Fibroblast of the aortic adventitia (primary cell): ENCODE data around the gene FKBP1A. TPM values are rescaled to one million over a fixed set of nuclear protein-coding genes. Genes with fewer than 3 reads are reported as not detected.

Source experiments
- DNase-seq: peaks from one replicate; pipeline ENCODE4 v3.0.0-alpha.2; 2010; ENCODE audit warnings: low read depth
- H3K4me3 ChIP-seq: 2 replicates; pipeline ENCODE4 v1.5.1; 2011; ENCODE audit warnings: low read depth, mild to moderate bottlenecking, control low read depth, low read length, moderate library complexity
- total RNA-seq: library from RNA; depleted of rRNA; stranded (reverse); fragments of >200 nt; gene quantifications from 2 replicates; pipeline ENCODE4 v1.2.3, GENCODE V29; 2012; ENCODE audit warnings: low replicate concordance
- TF ChIP-seq, protein P1 (sequence below): IDR thresholded peaks from 2 replicates; pipeline ENCODE4 v1.5.1; 2011; ENCODE audit warnings: mild to moderate bottlenecking, low read length, control low read depth, inconsistent platforms; ENCODE audit not compliant: insufficient read depth

The FKBP1A gene
- total RNA-seq, 1 donor = 200 TPM

DNA sequence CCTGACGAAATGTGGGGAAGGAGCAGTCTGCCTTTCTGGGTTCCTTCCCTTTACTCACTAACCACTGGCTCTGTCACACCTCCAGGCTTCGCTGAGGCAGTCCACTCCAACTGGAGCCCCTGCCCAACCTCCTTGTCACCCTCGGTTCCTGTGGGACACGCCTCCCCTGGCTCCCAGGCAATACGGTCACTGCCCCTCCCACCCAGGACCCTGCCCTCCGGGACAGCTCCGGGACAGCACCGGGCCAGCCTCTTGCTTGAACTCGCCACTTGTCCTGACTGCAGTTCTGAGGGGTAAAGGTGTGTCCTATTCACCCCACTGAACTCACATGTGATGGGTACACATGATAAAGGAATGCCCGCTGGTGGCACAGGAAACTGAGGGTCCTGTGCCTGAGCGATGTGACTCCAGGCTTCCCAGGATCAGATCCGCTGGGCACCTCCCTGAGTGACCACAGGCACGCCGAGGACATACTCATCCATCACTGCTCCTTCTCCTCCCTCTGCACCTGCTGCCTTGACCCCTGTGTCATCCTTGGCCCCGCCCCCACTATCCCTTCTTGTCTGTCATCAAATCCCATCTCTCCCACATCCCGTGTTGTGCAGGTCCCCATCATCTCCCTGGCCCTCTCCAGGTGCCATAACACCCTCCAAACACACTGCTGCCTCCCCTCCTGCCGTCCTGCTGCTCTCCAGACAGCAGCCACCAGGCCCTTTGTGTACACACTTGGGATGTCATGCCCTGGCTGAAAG is 71.8 kb downstream of the FKBP1A start:
- H3K4me3 ChIP-seq = no peak overlapping the region
- DNase-seq = no peak
- TF ChIP-seq, protein P1, sequence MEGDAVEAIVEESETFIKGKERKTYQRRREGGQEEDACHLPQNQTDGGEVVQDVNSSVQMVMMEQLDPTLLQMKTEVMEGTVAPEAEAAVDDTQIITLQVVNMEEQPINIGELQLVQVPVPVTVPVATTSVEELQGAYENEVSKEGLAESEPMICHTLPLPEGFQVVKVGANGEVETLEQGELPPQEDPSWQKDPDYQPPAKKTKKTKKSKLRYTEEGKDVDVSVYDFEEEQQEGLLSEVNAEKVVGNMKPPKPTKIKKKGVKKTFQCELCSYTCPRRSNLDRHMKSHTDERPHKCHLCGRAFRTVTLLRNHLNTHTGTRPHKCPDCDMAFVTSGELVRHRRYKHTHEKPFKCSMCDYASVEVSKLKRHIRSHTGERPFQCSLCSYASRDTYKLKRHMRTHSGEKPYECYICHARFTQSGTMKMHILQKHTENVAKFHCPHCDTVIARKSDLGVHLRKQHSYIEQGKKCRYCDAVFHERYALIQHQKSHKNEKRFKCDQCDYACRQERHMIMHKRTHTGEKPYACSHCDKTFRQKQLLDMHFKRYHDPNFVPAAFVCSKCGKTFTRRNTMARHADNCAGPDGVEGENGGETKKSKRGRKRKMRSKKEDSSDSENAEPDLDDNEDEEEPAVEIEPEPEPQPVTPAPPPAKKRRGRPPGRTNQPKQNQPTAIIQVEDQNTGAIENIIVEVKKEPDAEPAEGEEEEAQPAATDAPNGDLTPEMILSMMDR = no peak

- DNase-seq = no peak
- TF ChIP-seq, protein P1 = no peak
- H3K4me3 ChIP-seq = no peak overlapping the region
Measured at GRCh38 chr20:1320016-1320415, 72.8 kb downstream of the FKBP1A start.

- H3K4me3 ChIP-seq = no peak overlapping the region
- TF ChIP-seq, protein P1 = no peak
- no peak for DNase-seq
Measured at GRCh38 chr20:1319462-1319861, 73.4 kb downstream of the FKBP1A start.

DNA sequence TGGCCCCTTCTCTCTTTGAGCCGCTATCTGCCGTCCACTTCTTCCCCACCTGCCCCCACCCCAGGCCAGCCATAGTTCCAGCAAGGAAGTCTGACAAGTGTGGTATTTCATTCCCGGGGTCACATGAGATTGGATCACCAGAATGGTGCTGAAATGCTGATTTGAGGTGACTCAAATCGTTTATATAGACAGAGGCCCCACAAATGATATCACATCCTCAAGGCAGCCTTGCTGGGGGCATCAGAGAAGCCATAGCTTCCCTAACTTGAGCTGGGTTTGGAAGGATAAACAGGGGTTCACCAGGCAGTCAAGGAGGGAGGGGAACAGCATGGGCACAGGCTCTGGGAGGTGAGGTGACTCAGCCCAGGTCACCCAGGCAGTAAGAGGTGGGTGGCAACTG is 73.8 kb downstream of the FKBP1A start:
- no peak overlapping the region for H3K4me3 ChIP-seq
- TF ChIP-seq, protein P1 = no peak
- no peak for DNase-seq

Other genes with a start within 250 kb of the FKBP1A start
- not detected in 2 replicates for gene TMEM74B, start 208.1 kb downstream of the FKBP1A start, total RNA-seq
- 0.09 TPM in 1 of 2 replicates, not detected in the other for gene C20orf202, start 189.6 kb downstream of the FKBP1A start, total RNA-seq
- not detected in 2 replicates for gene RAD21L1, start 167.0 kb downstream of the FKBP1A start, total RNA-seq
- gene SNPH, start 126.8 kb downstream of the FKBP1A start, total RNA-seq = 5.6 and 7.7 TPM in 2 replicates
- 1.4 and 2.3 TPM in 2 replicates for gene SDCBP2, start 63.9 kb downstream of the FKBP1A start, total RNA-seq
- gene NSFL1C, start 73.8 kb upstream of the FKBP1A start, total RNA-seq = 24.1 and 26.9 TPM in 2 replicates
- gene SIRPB2, start 98.4 kb upstream of the FKBP1A start, total RNA-seq = not detected in 2 replicates
- not detected in 2 replicates for gene SIRPD, start 164.7 kb upstream of the FKBP1A start, total RNA-seq
- 0.90 TPM in 1 of 2 replicates, not detected in the other for gene SIRPB1, start 227.0 kb upstream of the FKBP1A start, total RNA-seq